ENCODE data around the gene DIPK1B. TPM values are rescaled to one million over a fixed set of nuclear protein-coding genes. Genes with fewer than 3 reads are reported as not detected.
A peak's percentile ranks its signal among the peaks of the same experiment; 100 is the strongest.

Gene DIPK1B
- total RNA-seq, 1 donor from 2014 or later = not detected

GRCh38 chr9:136717399-136717798, 5.0 kb downstream of the DIPK1B start:
- DNase-seq (ENCODE audit: low read depth) = no peak
- FAIRE-seq = no peak
- Histone ChIP-seq H3K4me3 (ENCODE audit: low read depth, low read length) (no peak overlapping the region), H3K27me3 (ENCODE audit: control insufficient read depth, insufficient read depth, low read length) (peaks cover 3% of the 10 kb centered on the region), H3K36me3 (ENCODE audit: control insufficient read depth, insufficient read depth, low read length) (no peaks in the 10 kb centered on the region)
- TF ChIP-seq CTCF (IDR thresholded peaks at IDR 0.05; ENCODE audit: insufficient read depth, low read length, severe bottlenecking) = no peak

- DNase-seq (ENCODE audit: low read depth) = no peak
- FAIRE-seq = peak; percentile 77
- Histone ChIP-seq H3K4me3 (ENCODE audit: low read depth, low read length) (no peak overlapping the region), H3K36me3 (ENCODE audit: control insufficient read depth, insufficient read depth, low read length) (peaks cover 8% of the 10 kb centered on the region), H3K27me3 (ENCODE audit: control insufficient read depth, insufficient read depth, low read length) (no peaks in the 10 kb centered on the region)
- TF ChIP-seq CTCF (IDR thresholded peaks at IDR 0.05; ENCODE audit: insufficient read depth, low read length, severe bottlenecking) = no peak
These were observed 6.2 kb downstream of the DIPK1B start for GRCh38 chr9:136718345-136719194.

DNA sequence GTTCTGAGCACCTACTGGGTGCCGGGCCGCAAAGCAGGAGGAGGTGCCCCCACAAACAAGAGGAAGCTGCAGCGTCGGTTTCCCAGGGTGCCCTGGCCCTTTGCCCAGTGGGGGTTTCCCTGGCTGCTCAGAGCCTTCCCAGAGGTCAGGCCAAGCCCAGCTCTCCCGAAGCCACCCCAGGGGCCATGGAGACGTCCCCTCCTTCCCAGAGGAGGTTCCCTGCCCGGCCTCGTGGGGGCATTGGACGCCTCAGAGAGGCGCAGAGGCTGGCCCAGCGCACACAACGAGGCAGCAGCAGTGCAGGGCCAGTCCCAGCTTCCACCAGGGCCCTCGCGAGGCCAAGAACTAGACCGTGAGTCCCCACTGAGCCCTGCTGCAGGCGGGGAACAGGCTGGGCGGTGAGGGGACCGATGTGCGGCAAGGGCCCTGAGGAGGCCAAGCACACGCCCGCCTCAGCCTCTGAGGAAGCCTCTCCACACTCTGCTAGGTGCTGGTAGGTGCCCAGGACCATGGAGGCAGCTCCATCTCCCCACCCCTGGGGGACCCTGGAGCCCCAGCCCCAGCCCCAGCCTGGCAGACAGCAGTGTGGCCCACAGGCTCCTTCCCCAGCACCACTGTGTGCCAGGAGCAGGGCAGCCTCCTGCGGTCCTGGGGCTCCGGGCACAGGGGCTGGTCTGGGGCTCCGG, 7.0 kb downstream of the DIPK1B start:
- FAIRE-seq = no peak

GRCh38 chr9:136720251-136720897, 8.0 kb downstream of the DIPK1B start:
- peaks cover 15% of the 10 kb centered on the region for H3K36me3 ChIP-seq (ENCODE audit: control insufficient read depth, insufficient read depth, low read length)
- DNase-seq (ENCODE audit: low read depth) (no peak), FAIRE-seq (no peak)
- no peak overlapping the region for H3K4me3 ChIP-seq (ENCODE audit: low read depth, low read length)
- TF ChIP-seq CTCF (IDR thresholded peaks at IDR 0.05; ENCODE audit: insufficient read depth, low read length, severe bottlenecking) = no peak
- no peaks in the 10 kb centered on the region for H3K27me3 ChIP-seq (ENCODE audit: control insufficient read depth, insufficient read depth, low read length)

More for the DNA sequence above, 7.0 kb downstream of the DIPK1B start:
- H3K27me3 ChIP-seq (ENCODE audit: control insufficient read depth, insufficient read depth, low read length) = no peaks in the 10 kb centered on the region
- H3K36me3 ChIP-seq (ENCODE audit: control insufficient read depth, insufficient read depth, low read length) = peaks cover 13% of the 10 kb centered on the region
- no peak for TF ChIP-seq CTCF (IDR thresholded peaks at IDR 0.05; ENCODE audit: insufficient read depth, low read length, severe bottlenecking)
- DNase-seq (ENCODE audit: low read depth) = no peak
- H3K4me3 ChIP-seq (ENCODE audit: low read depth, low read length) = no peak overlapping the region

DNA sequence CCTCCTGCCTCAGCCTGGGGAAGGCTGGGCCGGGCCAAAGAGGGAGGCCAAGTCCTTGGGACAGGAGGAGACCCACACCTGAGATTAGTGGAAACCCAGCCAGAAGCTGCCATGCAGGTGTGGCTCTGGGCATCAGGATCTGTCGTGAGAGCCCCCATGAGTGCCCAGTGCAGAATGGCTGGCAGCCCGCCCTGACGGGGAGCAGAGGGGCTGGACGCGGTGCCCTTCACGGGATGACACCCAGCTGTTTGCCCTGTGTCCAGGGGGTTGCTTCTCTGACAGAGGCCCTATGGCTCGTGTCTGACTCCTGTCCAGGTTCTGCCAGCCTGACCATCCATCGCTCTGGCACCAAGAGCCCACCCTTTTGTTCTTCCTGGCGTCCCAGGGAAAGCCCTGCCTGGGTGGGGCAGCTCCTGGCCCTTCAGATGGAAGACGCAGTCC, 8.5 kb downstream of the DIPK1B start:
- H3K27me3 ChIP-seq (ENCODE audit: control insufficient read depth, insufficient read depth, low read length) = no peaks in the 10 kb centered on the region
- FAIRE-seq = no peak
- H3K36me3 ChIP-seq (ENCODE audit: control insufficient read depth, insufficient read depth, low read length) = peaks cover 20% of the 10 kb centered on the region
- TF ChIP-seq CTCF (IDR thresholded peaks at IDR 0.05; ENCODE audit: insufficient read depth, low read length, severe bottlenecking) = no peak
- H3K4me3 ChIP-seq (ENCODE audit: low read depth, low read length) = no peak overlapping the region
- no peak for DNase-seq (ENCODE audit: low read depth)

Data from bronchial epithelial cell (primary cell).